GM12865 (cell line): ENCODE results near the gene RNF187.

Source experiments
- DNase-seq: peaks from one replicate; pipeline ENCODE4 v3.0.0; 2010; ENCODE audit warnings: low read depth
- H3K4me3 ChIP-seq: 2 replicates; pipeline ENCODE4 v1.5.1; 2011; ENCODE audit warnings: mild to moderate bottlenecking, low read depth, low read length, control low read depth
- TF ChIP-seq, protein P1 (sequence below): IDR thresholded peaks from 2 replicates; pipeline ENCODE4 v1.5.1; 2011; ENCODE audit warnings: low read length, control low read depth, low read depth, inconsistent platforms; ENCODE audit not compliant: insufficient read depth; ENCODE audit errors: missing control alignments

RNF187 gene

DNA sequence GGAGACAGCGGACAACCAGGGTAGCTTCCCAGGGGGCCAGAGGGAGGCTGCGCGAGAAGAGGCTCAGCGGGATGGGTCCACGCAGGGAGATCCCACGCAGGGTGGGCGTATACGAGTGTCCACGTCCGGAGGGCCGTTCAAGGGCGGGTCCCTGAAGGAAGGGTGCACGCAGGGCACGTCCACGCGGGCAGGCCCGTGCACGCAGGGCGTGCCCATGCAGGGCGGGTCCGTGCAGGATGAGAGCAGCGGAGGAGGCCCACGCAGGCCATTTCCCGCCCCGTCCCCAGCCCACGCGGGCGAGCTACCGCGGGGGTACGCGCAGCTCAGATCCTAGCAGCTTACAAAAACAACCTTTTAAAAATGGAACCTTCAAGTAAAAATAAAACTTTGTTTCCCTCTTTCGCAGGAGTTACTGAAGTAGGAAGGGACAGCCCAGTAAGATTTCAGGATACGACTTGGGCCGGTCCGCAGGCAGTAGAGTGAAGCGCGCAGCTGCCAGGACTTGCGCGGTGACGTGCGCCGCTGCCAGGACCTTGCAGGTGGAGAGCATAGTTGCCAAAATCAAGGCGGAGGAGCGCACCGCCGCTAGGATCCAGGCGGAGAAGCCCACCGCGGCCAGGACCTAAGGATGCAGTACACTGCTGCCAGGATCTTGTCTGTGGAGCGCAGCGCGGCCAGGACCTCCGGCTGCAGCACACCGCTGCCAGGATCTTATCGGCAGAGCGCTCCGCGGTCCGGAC lies 416 bp upstream of the RNF187 start:
- peak; percentile 94 for DNase-seq

DNA sequence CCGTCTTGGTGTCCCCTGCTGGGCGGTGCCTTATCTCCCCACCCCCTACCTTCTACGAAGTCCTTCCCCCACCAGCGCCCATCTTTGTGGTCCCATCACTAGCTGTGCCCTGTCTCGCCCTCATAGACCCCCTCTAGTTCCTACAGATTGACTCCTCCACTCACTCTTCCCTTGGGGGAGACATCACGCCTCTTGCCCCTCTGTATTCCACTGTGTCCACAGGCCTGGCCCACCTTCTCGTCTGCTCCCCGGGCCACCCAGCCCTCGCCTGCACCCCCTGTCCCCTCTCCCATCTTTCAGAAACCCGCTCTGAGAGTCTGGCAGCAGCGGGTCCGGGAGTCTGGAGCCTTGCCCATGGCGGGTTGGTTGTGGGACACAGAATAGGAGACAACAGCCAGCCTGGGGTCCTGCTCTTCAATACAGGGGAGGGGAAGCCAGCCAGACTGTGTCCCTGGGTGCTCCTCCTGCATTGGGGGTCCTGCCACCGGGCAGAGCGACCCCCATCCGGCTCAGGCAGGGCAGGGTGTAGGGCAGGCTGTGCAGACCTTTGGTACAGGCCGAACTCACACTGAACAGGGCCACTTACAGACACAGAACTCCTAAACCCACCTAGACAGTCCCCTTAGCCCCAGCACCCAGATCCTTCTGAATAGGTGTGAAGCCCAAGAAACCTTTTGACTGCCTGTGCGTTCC lies 1.1 kb downstream of the RNF187 start:
- TF ChIP-seq, protein P1, sequence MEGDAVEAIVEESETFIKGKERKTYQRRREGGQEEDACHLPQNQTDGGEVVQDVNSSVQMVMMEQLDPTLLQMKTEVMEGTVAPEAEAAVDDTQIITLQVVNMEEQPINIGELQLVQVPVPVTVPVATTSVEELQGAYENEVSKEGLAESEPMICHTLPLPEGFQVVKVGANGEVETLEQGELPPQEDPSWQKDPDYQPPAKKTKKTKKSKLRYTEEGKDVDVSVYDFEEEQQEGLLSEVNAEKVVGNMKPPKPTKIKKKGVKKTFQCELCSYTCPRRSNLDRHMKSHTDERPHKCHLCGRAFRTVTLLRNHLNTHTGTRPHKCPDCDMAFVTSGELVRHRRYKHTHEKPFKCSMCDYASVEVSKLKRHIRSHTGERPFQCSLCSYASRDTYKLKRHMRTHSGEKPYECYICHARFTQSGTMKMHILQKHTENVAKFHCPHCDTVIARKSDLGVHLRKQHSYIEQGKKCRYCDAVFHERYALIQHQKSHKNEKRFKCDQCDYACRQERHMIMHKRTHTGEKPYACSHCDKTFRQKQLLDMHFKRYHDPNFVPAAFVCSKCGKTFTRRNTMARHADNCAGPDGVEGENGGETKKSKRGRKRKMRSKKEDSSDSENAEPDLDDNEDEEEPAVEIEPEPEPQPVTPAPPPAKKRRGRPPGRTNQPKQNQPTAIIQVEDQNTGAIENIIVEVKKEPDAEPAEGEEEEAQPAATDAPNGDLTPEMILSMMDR, result no peak

More for the DNA sequence above, 416 bp upstream of the RNF187 start:
- TF ChIP-seq, protein P1, result no peak
- H3K4me3 ChIP-seq, result peak overlapping the region; percentile 92

DNA sequence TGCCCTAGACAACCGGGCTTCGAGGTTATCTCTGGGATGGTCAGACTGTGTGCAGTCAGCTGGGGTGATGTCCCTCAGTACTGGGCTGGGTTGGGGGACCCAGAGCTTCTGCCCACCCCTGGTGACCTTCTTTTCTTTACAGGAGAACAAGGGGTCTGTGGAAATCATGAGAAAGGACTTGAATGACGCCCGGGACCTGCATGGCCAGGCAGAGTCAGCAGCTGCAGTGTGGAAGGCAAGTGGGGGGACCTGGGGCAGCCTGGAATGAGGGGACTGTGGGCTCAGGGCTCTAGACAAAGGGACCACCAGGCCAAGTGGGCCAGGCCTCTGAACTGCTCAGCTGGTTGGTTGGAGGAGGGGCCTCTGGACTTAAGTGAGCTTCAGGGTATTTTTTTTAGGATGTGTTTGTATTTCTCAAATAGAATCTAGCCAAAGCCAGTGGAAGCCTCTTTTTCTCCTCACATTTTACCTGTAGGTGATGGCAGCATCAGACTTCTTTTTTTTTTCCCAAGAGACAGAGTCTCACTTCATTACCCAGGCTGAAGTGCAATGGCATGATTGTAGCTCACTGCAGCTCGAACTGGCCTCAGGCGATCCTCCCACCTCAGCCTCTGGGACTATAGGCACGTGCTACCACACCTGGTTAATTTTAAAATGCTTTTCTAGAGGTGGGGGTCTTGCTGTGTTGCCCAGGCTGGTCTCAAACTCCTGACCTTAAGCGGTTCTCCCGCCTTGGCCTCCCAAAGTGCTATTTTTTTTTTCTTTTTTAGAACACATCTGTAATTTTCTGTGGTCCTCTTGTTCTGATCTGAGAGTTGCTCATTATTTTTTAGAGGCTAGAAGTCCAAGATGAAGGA lies 1.9 kb downstream of the RNF187 start:
- DNase-seq, result no peak
- H3K4me3 ChIP-seq, result peak overlapping the region; percentile 77; the same call in 1 of the 2 replicates
- TF ChIP-seq, protein P1, result no peak

More for the DNA sequence above, 1.1 kb downstream of the RNF187 start:
- H3K4me3 ChIP-seq, result peak overlapping the region; percentile 77
- peak; percentile 37 for DNase-seq

DNA sequence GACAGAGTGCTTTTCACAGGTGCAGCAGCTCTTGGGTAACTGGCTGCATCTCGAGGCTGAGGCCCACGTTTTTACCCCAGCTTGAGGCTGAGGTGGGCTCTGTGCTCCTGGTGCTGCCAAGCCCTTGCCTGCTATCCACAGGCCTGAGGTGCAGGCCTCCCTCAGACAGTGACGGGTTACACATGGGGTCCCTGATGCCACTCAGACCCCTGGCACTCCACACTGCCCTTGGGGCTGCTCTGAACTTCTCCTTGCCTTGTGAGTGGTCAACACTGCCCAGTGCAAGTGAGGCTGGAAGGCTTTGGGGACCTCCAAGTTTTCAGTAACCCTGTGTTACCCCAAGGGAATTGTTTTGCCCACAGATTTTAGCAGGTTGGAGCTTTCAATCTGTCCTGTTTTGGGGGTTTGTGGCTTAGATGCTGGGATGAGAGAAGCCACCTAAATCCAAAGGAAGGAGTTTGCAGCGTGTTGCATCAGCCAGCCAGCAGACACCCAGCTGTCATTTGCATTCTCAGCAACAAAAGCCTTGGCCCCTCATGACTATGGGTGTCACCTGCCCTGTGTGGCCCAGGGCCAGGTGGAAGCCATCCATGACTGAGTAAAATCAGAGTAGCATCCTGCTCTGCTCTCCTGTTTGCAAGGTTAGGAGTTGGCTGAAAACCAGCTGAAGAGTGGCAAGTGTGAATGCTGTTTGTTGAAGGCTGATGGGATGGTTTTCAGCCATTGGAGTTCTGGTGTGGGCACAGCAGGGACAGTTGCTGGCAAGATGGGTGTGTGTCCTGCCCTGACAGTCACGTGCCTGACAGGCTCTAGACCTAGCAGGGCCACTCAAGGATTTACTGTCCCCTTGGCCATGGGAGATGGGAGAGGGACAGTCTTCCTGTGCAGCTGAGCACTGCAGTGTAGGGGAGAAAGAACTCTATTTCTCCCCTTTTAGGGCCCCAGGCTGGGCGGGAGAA lies 3.2 kb downstream of the RNF187 start:
- no peak overlapping the region for H3K4me3 ChIP-seq
- TF ChIP-seq, protein P1, result no peak
- no peak for DNase-seq

- TF ChIP-seq, protein P1, result no peak
- no peak for DNase-seq
- no peak overlapping the region for H3K4me3 ChIP-seq
Observed at GRCh38 chr1:228493141-228494043, 6.2 kb downstream of the RNF187 start.
